SU-DHL-6 (cell line): Measurements from ENCODE around the gene ATXN7.

Experiments used
- EZH2phosphoT487 ChIP-seq: fragments of 200-600 bp; sonication (generic), shearing (Covaris generic); conservative IDR thresholded peaks from 2 replicates; pipeline ENCODE4 v1.6.1; 2018; ENCODE audit warnings: mild to moderate bottlenecking, antibody characterized with exemption, low read length, moderate library complexity, mixed read lengths
- TF ChIP-seq, protein P1 (sequence below): fragments of 200-600 bp; sonication (generic); IDR thresholded peaks from one replicate; pipeline ENCODE4 v1.5.1; 2017; ENCODE audit warnings: antibody characterized with exemption, mild to moderate bottlenecking, low read length, moderate library complexity; ENCODE audit not compliant: insufficient read depth, poor library complexity, severe bottlenecking

DNA sequence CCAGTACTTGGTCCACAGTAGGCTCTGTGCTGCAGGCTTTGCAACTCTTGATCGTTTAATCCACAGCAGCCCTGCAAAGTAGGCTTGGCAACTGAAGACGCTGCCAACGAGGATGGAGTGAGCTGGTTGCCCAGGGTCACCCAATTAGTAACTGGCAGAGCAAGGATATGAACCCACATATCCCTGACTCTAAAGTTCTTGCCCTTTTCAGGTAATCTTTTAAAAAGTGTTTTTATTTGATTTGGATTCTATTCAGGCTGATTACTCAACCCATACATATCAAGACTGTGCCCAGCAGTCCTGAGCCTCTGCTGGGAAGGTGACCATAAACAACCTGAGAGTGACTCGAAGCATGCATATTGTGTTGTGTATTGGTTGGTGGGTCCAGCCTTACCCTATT lies 109.3 kb downstream of the ATXN7 start:
- TF ChIP-seq, protein P1, sequence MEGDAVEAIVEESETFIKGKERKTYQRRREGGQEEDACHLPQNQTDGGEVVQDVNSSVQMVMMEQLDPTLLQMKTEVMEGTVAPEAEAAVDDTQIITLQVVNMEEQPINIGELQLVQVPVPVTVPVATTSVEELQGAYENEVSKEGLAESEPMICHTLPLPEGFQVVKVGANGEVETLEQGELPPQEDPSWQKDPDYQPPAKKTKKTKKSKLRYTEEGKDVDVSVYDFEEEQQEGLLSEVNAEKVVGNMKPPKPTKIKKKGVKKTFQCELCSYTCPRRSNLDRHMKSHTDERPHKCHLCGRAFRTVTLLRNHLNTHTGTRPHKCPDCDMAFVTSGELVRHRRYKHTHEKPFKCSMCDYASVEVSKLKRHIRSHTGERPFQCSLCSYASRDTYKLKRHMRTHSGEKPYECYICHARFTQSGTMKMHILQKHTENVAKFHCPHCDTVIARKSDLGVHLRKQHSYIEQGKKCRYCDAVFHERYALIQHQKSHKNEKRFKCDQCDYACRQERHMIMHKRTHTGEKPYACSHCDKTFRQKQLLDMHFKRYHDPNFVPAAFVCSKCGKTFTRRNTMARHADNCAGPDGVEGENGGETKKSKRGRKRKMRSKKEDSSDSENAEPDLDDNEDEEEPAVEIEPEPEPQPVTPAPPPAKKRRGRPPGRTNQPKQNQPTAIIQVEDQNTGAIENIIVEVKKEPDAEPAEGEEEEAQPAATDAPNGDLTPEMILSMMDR, result no peak
- no peak for TF ChIP-seq EZH2phosphoT487
